HUES48 (cell line): ENCODE data around the gene NANS.

Experiments used
- H3K27ac ChIP-seq: one replicate; pipeline ENCODE4 v1.7.0; 2013; ENCODE audit warnings: low read depth, low read length, inconsistent platforms
- H3K27me3 ChIP-seq: 2 replicates; pipeline ENCODE4 v1.6.1; 2013; ENCODE audit warnings: mild to moderate bottlenecking, low read length; ENCODE audit not compliant: control insufficient read depth, insufficient read depth
- H3K36me3 ChIP-seq: 2 replicates; pipeline ENCODE4 v1.6.1; 2013; ENCODE audit warnings: low read length; ENCODE audit not compliant: control insufficient read depth, insufficient read depth
- H3K4me1 ChIP-seq: 2 replicates; pipeline ENCODE4 v1.6.1; 2013; ENCODE audit warnings: mild to moderate bottlenecking, low read length; ENCODE audit not compliant: control insufficient read depth, insufficient read depth
- H3K4me3 ChIP-seq: 2 replicates; pipeline ENCODE4 v1.5.1; 2013; ENCODE audit warnings: mild to moderate bottlenecking, low read depth, low read length
- H3K9ac ChIP-seq: 2 replicates; pipeline ENCODE4 v1.6.1; 2013; ENCODE audit warnings: mild to moderate bottlenecking, low read depth, low read length, moderate library complexity
- H3K9me3 ChIP-seq: 2 replicates; pipeline ENCODE4 v1.6.1; 2013; ENCODE audit warnings: low read length; ENCODE audit not compliant: control insufficient read depth, insufficient read depth

NANS gene, protein sequence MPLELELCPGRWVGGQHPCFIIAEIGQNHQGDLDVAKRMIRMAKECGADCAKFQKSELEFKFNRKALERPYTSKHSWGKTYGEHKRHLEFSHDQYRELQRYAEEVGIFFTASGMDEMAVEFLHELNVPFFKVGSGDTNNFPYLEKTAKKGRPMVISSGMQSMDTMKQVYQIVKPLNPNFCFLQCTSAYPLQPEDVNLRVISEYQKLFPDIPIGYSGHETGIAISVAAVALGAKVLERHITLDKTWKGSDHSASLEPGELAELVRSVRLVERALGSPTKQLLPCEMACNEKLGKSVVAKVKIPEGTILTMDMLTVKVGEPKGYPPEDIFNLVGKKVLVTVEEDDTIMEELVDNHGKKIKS

GRCh38 chr9:98056269-98057137, at the start of gene NANS:
Gene NANS, plus strand, starts transcription at chr9:98056732. Its CDS starts 77 bp downstream, at chr9:98056809.
- peaks cover 4% of the 10 kb centered on the region; the same call in 1 of the 2 replicates for H3K4me1 ChIP-seq
- H3K36me3 ChIP-seq = peaks cover 5% of the 10 kb centered on the region
- H3K27ac ChIP-seq = peak within 1 kb of the TSS; percentile 79
- H3K27me3 ChIP-seq = no peaks in the 10 kb centered on the region; the same call in 1 of the 2 replicates
- no peaks in the 10 kb centered on the region for H3K9me3 ChIP-seq
- peak within 1 kb of the TSS; percentile 78 for H3K9ac ChIP-seq
- H3K4me3 ChIP-seq = peak within 1 kb of the TSS; percentile 91

- Histone ChIP-seq H3K9ac (no peak overlapping the region), H3K9me3 (no peaks in the 10 kb centered on the region), H3K36me3 (peaks cover 87% of the 10 kb centered on the region), H3K4me1 (no peaks in the 10 kb centered on the region), H3K27ac (no peak overlapping the region), H3K27me3 (no peaks in the 10 kb centered on the region), H3K4me3 (no peak overlapping the region)
Measured at GRCh38 chr9:98007251-98007928, 49.1 kb upstream of the NANS start.

DNA sequence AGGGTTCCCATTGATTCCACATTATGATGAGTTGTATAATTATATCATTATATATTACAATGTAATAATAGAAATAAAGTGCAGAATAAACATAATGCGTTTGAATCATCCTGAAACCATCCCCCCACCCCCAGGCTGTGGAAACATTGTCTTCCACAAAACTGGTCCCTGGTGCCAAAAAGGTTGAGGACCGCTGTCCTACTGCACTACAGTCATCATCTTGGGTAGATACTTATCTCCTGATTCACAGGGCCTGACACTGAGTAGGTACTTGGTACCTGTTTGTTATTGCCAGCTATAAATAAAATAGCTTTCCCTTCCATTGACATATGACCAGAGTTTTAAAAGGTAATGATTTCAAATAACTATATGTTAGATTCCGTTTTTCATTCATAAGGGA, 47.8 kb upstream of the NANS start:
- H3K9me3 ChIP-seq = no peaks in the 10 kb centered on the region
- H3K27ac ChIP-seq = no peak overlapping the region
- H3K27me3 ChIP-seq = no peaks in the 10 kb centered on the region
- H3K4me3 ChIP-seq = no peak overlapping the region
- H3K4me1 ChIP-seq = no peaks in the 10 kb centered on the region
- peaks cover 90% of the 10 kb centered on the region for H3K36me3 ChIP-seq
- H3K9ac ChIP-seq = no peak overlapping the region

DNA sequence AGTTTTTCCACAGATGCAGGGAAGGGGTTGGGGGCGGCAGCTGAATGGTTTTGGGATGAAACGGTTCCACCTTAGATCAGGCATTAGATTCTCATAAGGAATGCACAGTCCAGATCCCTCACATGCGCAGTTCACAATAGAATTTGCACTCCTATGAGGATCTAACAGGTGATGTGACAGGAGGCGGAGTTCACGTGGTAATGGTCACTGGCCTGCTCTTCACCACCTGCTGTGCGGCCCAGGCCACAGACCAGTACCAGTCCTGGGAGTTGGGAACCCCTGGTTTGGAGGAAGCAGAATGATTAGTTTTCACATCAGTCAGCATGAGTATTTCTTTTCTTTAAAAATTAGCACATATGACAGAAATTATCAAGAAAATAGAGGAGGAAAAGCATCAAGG, 47.1 kb upstream of the NANS start:
- no peak overlapping the region for H3K9ac ChIP-seq
- no peaks in the 10 kb centered on the region for H3K27me3 ChIP-seq
- no peaks in the 10 kb centered on the region for H3K9me3 ChIP-seq
- H3K36me3 ChIP-seq = peaks cover 89% of the 10 kb centered on the region
- no peaks in the 10 kb centered on the region for H3K4me1 ChIP-seq
- H3K4me3 ChIP-seq = no peak overlapping the region
- no peak overlapping the region for H3K27ac ChIP-seq

GRCh38 chr9:98009936-98010335, 46.6 kb upstream of the NANS start:
- Histone ChIP-seq H3K9ac (no peak overlapping the region), H3K27ac (no peak overlapping the region), H3K9me3 (no peaks in the 10 kb centered on the region), H3K27me3 (no peaks in the 10 kb centered on the region), H3K4me1 (no peaks in the 10 kb centered on the region), H3K4me3 (no peak overlapping the region), H3K36me3 (peaks cover 90% of the 10 kb centered on the region)

DNA sequence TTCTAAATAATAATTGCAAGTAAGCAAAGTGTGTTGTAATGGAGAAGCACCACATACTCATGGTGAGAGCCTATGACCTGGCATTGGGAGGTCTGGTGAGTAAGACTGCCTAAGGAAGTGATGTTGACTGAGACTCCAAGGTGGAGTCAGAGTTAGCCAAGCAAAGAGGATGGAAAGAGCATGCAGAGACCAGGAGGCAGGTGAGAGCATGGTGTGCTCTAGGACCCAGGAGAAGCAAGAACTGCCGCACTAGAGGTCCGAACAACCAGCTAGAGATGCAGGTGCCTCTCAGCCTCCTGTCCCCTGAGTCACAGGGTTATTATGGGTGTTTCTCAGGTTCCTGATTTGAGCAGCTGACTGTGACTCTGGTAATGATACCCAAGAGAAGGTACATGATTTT, 46.1 kb upstream of the NANS start:
- no peaks in the 10 kb centered on the region for H3K4me1 ChIP-seq
- H3K36me3 ChIP-seq = peaks cover 90% of the 10 kb centered on the region
- no peak overlapping the region for H3K27ac ChIP-seq
- no peak overlapping the region for H3K4me3 ChIP-seq
- no peaks in the 10 kb centered on the region for H3K27me3 ChIP-seq
- H3K9ac ChIP-seq = no peak overlapping the region
- no peaks in the 10 kb centered on the region for H3K9me3 ChIP-seq

- no peak overlapping the region for H3K9ac ChIP-seq
- H3K4me1 ChIP-seq = no peaks in the 10 kb centered on the region
- no peak overlapping the region for H3K4me3 ChIP-seq
- H3K9me3 ChIP-seq = no peaks in the 10 kb centered on the region
- H3K36me3 ChIP-seq = peaks cover 89% of the 10 kb centered on the region
- no peak overlapping the region for H3K27ac ChIP-seq
- H3K27me3 ChIP-seq = no peaks in the 10 kb centered on the region
Measured at GRCh38 chr9:98011122-98011521, 45.4 kb upstream of the NANS start.

GRCh38 chr9:98016137-98016680, 40.3 kb upstream of the NANS start:
- no peak overlapping the region for H3K4me3 ChIP-seq
- H3K9me3 ChIP-seq = no peaks in the 10 kb centered on the region
- peaks cover 65% of the 10 kb centered on the region for H3K36me3 ChIP-seq
- no peaks in the 10 kb centered on the region for H3K4me1 ChIP-seq
- H3K9ac ChIP-seq = no peak overlapping the region
- no peak overlapping the region for H3K27ac ChIP-seq
- H3K27me3 ChIP-seq = no peaks in the 10 kb centered on the region

DNA sequence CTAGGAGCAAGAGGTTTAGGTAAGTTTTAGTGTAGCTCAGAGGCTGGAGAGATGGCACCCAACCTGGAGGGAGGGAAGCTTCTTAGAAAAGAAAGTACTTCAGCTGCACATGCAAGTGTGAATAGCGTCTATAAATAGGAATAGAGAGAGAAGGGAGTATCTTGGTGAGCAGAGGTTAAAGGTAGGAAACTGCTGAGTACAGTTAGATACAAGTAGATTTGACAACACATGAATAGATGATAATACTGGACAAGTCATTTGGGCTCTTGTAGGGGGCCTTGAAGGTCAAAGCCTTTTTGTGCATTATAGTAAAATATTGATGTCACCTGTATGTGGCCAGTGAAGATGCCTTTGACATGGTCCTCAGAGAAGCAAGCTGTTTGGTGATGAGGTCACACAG, 39.2 kb upstream of the NANS start:
- H3K4me1 ChIP-seq = no peaks in the 10 kb centered on the region

DNA sequence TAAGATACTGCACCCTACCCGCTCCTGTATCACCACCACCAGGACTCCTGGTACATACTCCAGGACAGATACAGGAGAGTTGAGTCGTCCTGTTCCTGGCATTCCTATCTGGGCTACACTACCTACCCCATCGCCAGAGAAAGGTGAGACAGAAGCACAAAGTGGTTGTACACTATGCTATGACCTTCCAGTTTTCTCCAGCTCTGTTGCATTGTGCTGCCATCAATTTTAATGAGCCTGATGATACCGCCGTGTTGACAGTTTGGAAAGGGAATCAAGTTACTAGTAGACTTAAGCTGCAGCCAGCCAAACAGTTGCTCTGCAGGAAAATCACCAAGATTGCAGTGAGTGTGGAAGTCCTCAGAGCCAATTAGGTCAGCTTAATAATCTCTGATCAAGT, 38.2 kb upstream of the NANS start:
- peaks cover 44% of the 10 kb centered on the region for H3K36me3 ChIP-seq
- H3K27me3 ChIP-seq = no peaks in the 10 kb centered on the region
- H3K27ac ChIP-seq = no peak overlapping the region
- no peak overlapping the region for H3K9ac ChIP-seq
- no peaks in the 10 kb centered on the region for H3K9me3 ChIP-seq
- H3K4me1 ChIP-seq = no peaks in the 10 kb centered on the region
- H3K4me3 ChIP-seq = no peak overlapping the region

More for the DNA sequence above, 39.2 kb upstream of the NANS start:
- no peak overlapping the region for H3K4me3 ChIP-seq
- no peaks in the 10 kb centered on the region for H3K27me3 ChIP-seq
- peaks cover 54% of the 10 kb centered on the region for H3K36me3 ChIP-seq
- no peaks in the 10 kb centered on the region for H3K9me3 ChIP-seq
- H3K27ac ChIP-seq = no peak overlapping the region
- H3K9ac ChIP-seq = no peak overlapping the region
